Tibial nerve (tissue), 4 donors: ENCODE data around the gene LRRTM4.

Source experiments
- CTCF ChIP-seq, 5 experiments: fragments of 200-600 bp in 3 of 5; fragments of 450-650 bp in 2 of 5; sonication (generic) in 3 of 5; IDR thresholded peaks; one replicate each; pipeline ENCODE4 v1.5.1; 2016 to 2019; ENCODE audit warnings: antibody characterized with exemption in 5 of 5, mild to moderate bottlenecking in 3 of 5, moderate library complexity in 2 of 5
- EP300 ChIP-seq, 2 donors: sonication (generic); formaldehyde crosslinking; IDR thresholded peaks; one replicate each; pipeline ENCODE4 v1.6.1; 2017; ENCODE audit warnings: antibody characterized with exemption in 2 of 2, mild to moderate bottlenecking in 1 of 2
- POLR2A ChIP-seq, 2 donors: fragments of 450-650 bp; IDR thresholded peaks; one replicate each; pipeline ENCODE4 v1.6.1; 2017; ENCODE audit warnings: antibody characterized with exemption in 2 of 2, mild to moderate bottlenecking in 2 of 2, moderate library complexity in 2 of 2

DNA sequence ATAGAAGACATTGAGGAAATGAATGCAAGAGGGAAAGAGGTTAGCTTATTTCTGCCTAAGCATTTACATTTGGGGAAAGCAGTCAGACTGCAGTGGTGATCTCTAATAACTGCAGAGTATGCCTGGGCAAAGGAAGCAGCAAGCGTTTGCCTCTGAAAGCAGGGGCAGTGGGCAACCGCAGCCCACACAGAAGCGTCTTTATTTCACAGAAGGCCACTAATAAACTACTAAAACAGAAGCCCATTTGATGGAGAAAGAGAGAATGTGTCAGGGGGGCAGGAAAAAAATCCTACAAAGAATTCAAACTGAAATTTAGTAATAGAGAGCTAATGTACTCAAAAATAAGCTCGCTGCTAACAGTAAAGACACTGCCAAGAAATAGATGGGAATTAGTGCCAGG, 53.1 kb downstream of the LRRTM4 start:
- TF ChIP-seq CTCF (IDR thresholded peaks at IDR 0.05) (no peak), EP300 (IDR thresholded peaks at IDR 0.05) (no peak), POLR2A (IDR thresholded peaks at IDR 0.05) (no peak)
